IMR-90 (cell line): ENCODE data around the gene SP3.

Experiments
- CTCF ChIP-seq: conservative IDR thresholded peaks from 2 replicates; pipeline ENCODE4 v1.5.1; 2012; ENCODE audit warnings: mild to moderate bottlenecking, low read depth, low read length, improper control_type of control experiment
- POLR2A ChIP-seq: IDR thresholded peaks from 2 replicates; pipeline ENCODE4 v1.6.1; 2012; ENCODE audit warnings: mild to moderate bottlenecking, low read depth, low read length
- RAD21 ChIP-seq: IDR thresholded peaks from 2 replicates; pipeline ENCODE4 v1.6.1; 2012; ENCODE audit warnings: low read length, improper control_type of control experiment

DNA sequence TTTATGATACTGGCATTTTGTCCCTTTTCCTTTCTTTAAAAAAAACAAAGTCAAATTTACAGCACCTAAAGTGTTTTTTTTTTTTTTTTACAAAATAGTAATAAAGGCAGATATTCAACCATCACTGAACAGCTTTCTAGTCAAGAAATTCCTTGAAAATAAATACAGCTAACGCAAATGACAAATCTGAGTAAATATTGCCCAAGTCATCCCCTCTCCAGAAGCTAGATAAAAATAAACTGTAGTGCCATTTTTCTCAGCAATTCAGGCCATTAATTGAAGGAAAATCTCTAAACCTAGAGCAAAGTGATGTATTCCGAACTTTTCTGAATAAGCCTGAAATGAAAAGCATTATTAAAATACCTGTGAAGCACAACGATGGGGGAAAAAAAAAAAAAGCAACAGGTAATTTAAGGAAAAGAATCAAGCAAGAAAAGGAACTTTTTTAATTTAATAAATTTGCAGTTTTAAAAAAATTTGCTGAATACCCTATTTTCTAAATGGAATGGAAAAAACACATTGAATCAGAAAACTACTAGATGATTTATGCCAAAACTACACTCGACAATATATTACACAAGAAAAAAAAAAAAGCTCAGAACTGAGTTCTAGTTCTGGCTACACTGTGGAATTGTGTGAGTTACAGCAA lies 6.9 kb downstream of the SP3 start:
- TF ChIP-seq POLR2A (no peak), RAD21 (no peak), CTCF (no peak)
